Adrenal gland (tissue), 12 donors: ENCODE measurements around the gene NOL9. TPM values are rescaled to one million over a fixed set of nuclear protein-coding genes. Genes with fewer than 3 reads are reported as not detected.
A peak's percentile ranks its signal among the peaks of the same experiment; 100 is the strongest.

Source experiments
- DNase-seq, 7 donors: peaks; one replicate each; pipeline ENCODE4 v3.0.0-alpha.2; 2019 to 2020
- H3K27ac ChIP-seq, 5 donors: fragments of 200-600 bp; sonication (generic) in 4 of 5; 1 replicate in 3 of 5; 2 replicates in 2 of 5; pipeline versions ENCODE4 v1.5.1 to v1.8.0; 2016 to 2020; ENCODE audit warnings: mild to moderate bottlenecking in 1 of 5
- H3K27me3 ChIP-seq: fragments of 200-600 bp; 2 replicates; pipeline ENCODE4 v1.8.0; 2021
- H3K36me3 ChIP-seq, 2 donors: fragments of 200-600 bp; replicated peaks in 1 of 2; 1 replicate in 1 of 2; 2 replicates in 1 of 2; pipeline versions ENCODE4 v1.5.1 to v1.8.0; 2018 to 2022
- H3K4me1 ChIP-seq, 2 donors: fragments of 200-600 bp; replicated peaks in 1 of 2; 1 replicate in 1 of 2; 2 replicates in 1 of 2; pipeline versions ENCODE4 v1.5.1 to v1.8.0; 2018 to 2021
- H3K4me3 ChIP-seq, 4 donors: fragments of 200-600 bp; sonication (generic) in 3 of 4; one replicate each; pipeline ENCODE4 v1.5.1; 2016 to 2018
- H3K9me3 ChIP-seq, 3 donors: fragments of 200-600 bp; sonication (generic) in 1 of 3; replicated peaks in 1 of 3; 1 replicate in 2 of 3; 2 replicates in 1 of 3; pipeline versions ENCODE4 v1.5.1 to v1.8.0; 2016 to 2021
- POLR2A ChIP-seq, 2 donors: fragments of 450-650 bp; IDR thresholded peaks; one replicate each; pipeline ENCODE4 v1.6.1; 2017; ENCODE audit warnings: antibody characterized with exemption in 2 of 2, mild to moderate bottlenecking in 2 of 2, moderate library complexity in 1 of 2
- WGBS, 4 donors: extraction: QIAGEN DNeasy Blood & Tissue Kit in 2 of 4; methylation state at CpG; one replicate each; pipeline versions ENCODE4 v1.1.5 to v1.1.7; 2013 to 2017; 5-methylcytosine and 5-hydroxymethylcytosine counted together
- intact Hi-C, 2 donors: fragments of 100-400 bp; cut with DNase I; formaldehyde crosslinking; loops; one replicate each; pipeline versions ENCODE4 v1.14.1 to v1.15.0; 2022 to 2023
- polyA plus RNA-seq, 3 donors: library from polyadenylated mRNA; stranded (reverse); fragments of 200-250 nt in 2 of 3; fragments of 350-450 nt in 1 of 3; fragmentation: Illumina TruSeq in 1 of 3; extraction: RNeasy Lipid Tissue Mini Kit (QIAGEN cat#74804) in 1 of 3; gene quantifications; one replicate each; pipeline ENCODE4 v1.2.3, GENCODE V29; 2013 to 2014
- total RNA-seq, 9 donors: library from RNA; depleted of rRNA in 4 of 9; stranded (reverse); fragments of >200 nt in 4 of 9; fragments of 120-200 nt in 1 of 9; fragmentation: NEBNext Ultra II Directional in 1 of 9; extraction: Animal tissue kit (Norgen Biotek cat#: 25700) in 1 of 9; gene quantifications; one replicate each; pipeline versions ENCODE4 v1.1.0 to v1.2.4, GENCODE V29; 2013 to 2023
- TF ChIP-seq, protein P1 (sequence below), 6 experiments: fragments of 450-650 bp in 4 of 6; fragments of 200-600 bp in 2 of 6; sonication (generic) in 1 of 6; IDR thresholded peaks; 1 replicate in 5 of 6; 2 replicates in 1 of 6; pipeline versions ENCODE4 v1.5.1 to v1.8.0; 2016 to 2021; ENCODE audit warnings: antibody characterized with exemption in 6 of 6, mild to moderate bottlenecking in 2 of 6, moderate library complexity in 1 of 6
- donor health status: healthy with polysubstance abuse.
- donor health status: Bipolar disorder and iron deficiency.
- donor health status: DM: yes; HTN: yes; CAD: no.
- donor health status: DM: no; HTN: no; CAD: no.
- donor health status: DM: no; HTN: no; CAD: no.
- donor health status: DM: yes; HTN: yes; CAD: no.

Gene NOL9
- total and polyA plus RNA-seq, 12 donors: 5.9 to 39.7 (median 19.7) TPM

DNA sequence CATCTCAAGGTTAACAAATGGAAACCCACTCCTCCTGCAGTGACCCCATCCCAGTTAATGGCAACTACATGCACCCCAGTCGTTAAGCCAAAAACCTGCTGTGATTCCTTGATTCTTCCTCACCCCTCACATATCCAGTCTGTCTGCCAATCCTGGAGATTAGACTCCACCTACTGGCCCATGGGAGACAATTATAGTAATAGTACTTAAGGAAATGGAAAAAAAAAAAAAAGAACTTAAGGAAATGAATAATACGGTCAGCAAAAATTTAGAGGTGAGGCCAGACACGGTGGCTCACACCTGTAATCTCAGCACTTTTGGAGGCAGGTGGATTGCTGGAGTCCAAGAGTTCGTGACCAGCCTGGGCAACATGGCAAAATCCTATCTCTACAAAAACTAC is 7.0 kb downstream of the NOL9 start:
- peaks cover 0 to 51% of the 10 kb centered on the region in 2 donors for H3K36me3 ChIP-seq

DNA sequence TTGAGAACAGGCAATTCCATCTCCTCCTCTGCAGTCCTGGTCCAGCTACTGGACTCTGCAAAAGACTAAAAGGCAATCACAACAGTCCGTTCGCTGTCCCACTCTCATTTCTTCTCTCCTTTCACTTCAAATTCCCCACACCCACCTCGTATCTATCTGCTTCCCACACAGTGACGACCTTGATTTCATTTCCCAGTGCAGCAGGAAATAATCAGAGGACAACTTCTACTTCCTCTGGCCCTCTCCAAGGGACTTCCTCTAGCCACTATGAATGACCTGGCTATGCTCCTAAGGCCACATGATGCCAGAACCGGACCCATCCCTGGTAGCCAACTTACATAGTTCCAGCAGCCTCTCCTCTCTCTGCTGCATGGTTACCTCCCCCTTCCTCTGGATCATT is 8.0 kb downstream of the NOL9 start:
- Histone ChIP-seq H3K27ac (peak overlapping the region in 4 of 5 donors; percentile 30 to 84 (median 56)), H3K27me3 (no peaks in the 10 kb centered on the region), H3K4me1 (peaks cover 4 to 22% of the 10 kb centered on the region in 2 donors), H3K36me3 (peaks cover 0 to 53% of the 10 kb centered on the region in 2 donors), H3K4me3 (no peak overlapping the region), H3K9me3 (no peaks in the 10 kb centered on the region)
- WGBS, 4 donors: 53 to 62% (median 57%) methylated on average over 5 of the region's 5 CpGs
- TF ChIP-seq, protein P1, sequence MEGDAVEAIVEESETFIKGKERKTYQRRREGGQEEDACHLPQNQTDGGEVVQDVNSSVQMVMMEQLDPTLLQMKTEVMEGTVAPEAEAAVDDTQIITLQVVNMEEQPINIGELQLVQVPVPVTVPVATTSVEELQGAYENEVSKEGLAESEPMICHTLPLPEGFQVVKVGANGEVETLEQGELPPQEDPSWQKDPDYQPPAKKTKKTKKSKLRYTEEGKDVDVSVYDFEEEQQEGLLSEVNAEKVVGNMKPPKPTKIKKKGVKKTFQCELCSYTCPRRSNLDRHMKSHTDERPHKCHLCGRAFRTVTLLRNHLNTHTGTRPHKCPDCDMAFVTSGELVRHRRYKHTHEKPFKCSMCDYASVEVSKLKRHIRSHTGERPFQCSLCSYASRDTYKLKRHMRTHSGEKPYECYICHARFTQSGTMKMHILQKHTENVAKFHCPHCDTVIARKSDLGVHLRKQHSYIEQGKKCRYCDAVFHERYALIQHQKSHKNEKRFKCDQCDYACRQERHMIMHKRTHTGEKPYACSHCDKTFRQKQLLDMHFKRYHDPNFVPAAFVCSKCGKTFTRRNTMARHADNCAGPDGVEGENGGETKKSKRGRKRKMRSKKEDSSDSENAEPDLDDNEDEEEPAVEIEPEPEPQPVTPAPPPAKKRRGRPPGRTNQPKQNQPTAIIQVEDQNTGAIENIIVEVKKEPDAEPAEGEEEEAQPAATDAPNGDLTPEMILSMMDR (IDR thresholded peaks at IDR 0.05): no peak
- TF ChIP-seq POLR2A (IDR thresholded peaks at IDR 0.05): no peak
- no peak for DNase-seq
- intact Hi-C loops: no loop called here

More for the DNA sequence above, 7.0 kb downstream of the NOL9 start:
- 54 to 68% (median 64%) methylated on average over 4 of the region's 4 CpGs for WGBS, 4 donors
- Histone ChIP-seq H3K4me3 (no peak overlapping the region), H3K9me3 (no peaks in the 10 kb centered on the region), H3K4me1 (peaks cover 4 to 22% of the 10 kb centered on the region in 2 donors), H3K27me3 (no peaks in the 10 kb centered on the region), H3K27ac (peak overlapping the region in 2 of 5 donors; percentile 34 to 83)
- TF ChIP-seq POLR2A (IDR thresholded peaks at IDR 0.05): no peak
- TF ChIP-seq, protein P1 (IDR thresholded peaks at IDR 0.05): peak in 1 of 6 experiments; percentile 9
- intact Hi-C loops: no loop called here
- DNase-seq: no peak

DNA sequence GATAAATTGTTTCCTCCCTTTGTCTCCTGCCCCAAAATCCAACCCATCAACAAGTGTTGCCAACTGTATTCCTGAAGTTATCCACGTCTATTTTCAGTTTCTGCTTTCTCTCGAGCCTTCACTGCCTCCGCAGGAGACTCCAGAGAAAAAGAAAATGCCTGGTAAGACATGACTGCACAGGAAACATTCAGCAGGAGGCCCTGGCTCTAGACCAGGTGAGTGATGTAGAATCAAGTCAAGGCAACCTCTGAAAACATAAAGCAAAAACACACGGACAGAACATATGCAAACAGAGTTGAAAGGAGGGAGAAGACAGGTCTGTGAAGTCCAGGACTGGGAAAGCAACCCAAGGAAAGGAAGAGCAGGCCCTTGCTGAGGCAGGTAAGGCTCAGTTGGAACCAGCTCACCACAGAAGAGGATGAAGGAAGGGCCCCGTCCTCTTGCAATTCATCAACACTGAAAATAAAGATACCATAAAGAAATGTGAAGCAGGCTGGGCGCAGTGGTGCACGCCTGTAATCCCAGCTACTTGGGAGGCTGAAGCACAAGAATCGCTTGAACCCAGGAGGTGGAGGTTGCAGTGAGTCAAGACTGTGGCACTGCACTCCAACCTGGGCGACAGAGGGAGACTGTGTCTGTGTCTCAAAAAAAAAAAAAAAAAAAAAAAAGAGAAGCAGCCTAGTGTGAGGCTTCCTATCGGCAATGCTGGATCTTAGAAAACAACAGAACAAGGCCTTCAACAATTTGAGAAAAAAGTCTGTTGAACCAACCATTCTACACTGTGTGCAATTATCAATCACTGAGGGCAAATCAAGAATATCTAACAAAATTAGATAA is 8.8 kb downstream of the NOL9 start:
- Histone ChIP-seq H3K27ac (peak overlapping the region; percentile 20 to 84 (median 40)), H3K4me3 (no peak overlapping the region), H3K4me1 (peaks cover 4 to 22% of the 10 kb centered on the region in 2 donors), H3K36me3 (peaks cover 0 to 57% of the 10 kb centered on the region in 2 donors), H3K9me3 (no peaks in the 10 kb centered on the region), H3K27me3 (no peaks in the 10 kb centered on the region)
- 37 to 50% (median 47%) methylated on average over 10 of the region's 10 CpGs for WGBS, 4 donors
- DNase-seq: peak in 4 of 7 donors; percentile 29 to 50 (median 36)
- intact Hi-C loops: no loop called here
- TF ChIP-seq, protein P1 (IDR thresholded peaks at IDR 0.05): no peak
- TF ChIP-seq POLR2A (IDR thresholded peaks at IDR 0.05): no peak

- H3K36me3 ChIP-seq: peaks cover 0 to 51% of the 10 kb centered on the region in 2 donors
- no peak overlapping the region for H3K4me3 ChIP-seq
- peak in 3 of 7 donors; percentile 33 to 54 (median 34) for DNase-seq
- H3K4me1 ChIP-seq: peaks cover 4 to 22% of the 10 kb centered on the region in 2 donors
- H3K27me3 ChIP-seq: no peaks in the 10 kb centered on the region
- no peaks in the 10 kb centered on the region for H3K9me3 ChIP-seq
- no peak for TF ChIP-seq POLR2A (IDR thresholded peaks at IDR 0.05)
- TF ChIP-seq, protein P1 (IDR thresholded peaks at IDR 0.05): no peak
- H3K27ac ChIP-seq: peak overlapping the region in 4 of 5 donors; percentile 20 to 84 (median 62)
- intact Hi-C loops: no loop called here
- WGBS, 4 donors: 30 to 75% (median 37%) methylated on average over 3 of the region's 3 CpGs
Measured at GRCh38 chr1:6544831-6545230, 9.5 kb downstream of the NOL9 start.
